ENCODE data around the gene FGF1.

DNA sequence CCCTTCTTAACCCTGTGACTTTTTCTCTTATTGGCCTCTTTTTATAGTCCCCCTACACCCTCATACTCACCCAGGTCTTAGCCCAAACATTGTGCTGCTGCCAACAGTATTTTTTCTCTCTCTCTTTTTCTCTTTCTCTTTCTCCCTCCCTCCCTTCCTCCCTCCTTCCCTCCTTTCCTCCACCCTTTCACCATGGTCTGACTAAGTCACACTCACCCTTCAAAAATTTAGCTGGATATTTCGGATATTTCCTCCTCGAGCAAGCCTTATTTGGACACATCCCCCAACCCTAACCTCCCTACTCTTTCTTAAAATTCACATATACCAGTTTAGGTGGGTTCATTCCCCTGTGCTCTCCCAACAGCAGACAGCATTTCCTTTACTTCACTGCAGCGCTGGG, 64.7 kb downstream of the FGF1 start:
- TF ChIP-seq CTCF (IDR thresholded peaks at IDR 0.05) (no peak), POLR2A (IDR thresholded peaks at IDR 0.05) (no peak)
